Lower lobe of right lung (tissue), 2 donors: Measurements from ENCODE around the gene HECW1. TPM values are rescaled to one million over a fixed set of nuclear protein-coding genes. Genes with fewer than 3 reads are reported as not detected.
"Not testable (repeated sequence)": the region's sequence is repeated elsewhere in the genome, so short reads cannot be mapped to it uniquely, and the experiment has no call there.

ENCODE experiments used
- ATAC-seq, 2 donors: fragments of 200-7000 bp; cut with Tn5 transposase; one replicate each; pipeline ENCODE4 v1.9.1; 2020 to 2022; ENCODE audit warnings: mild to moderate bottlenecking in 2 of 2, moderate library complexity in 2 of 2
- DNase-seq: peaks from one replicate; pipeline ENCODE4 v3.0.0-alpha.2; 2020
- H3K27ac ChIP-seq: fragments of 200-600 bp; one replicate; pipeline ENCODE4 v1.8.0; 2022
- H3K27me3 ChIP-seq: fragments of 200-600 bp; one replicate; pipeline ENCODE4 v1.8.0; 2022; ENCODE audit warnings: low read depth
- H3K36me3 ChIP-seq: fragments of 200-600 bp; one replicate; pipeline ENCODE4 v1.8.0; 2022; ENCODE audit warnings: mild to moderate bottlenecking
- H3K4me1 ChIP-seq: fragments of 200-600 bp; one replicate; pipeline ENCODE4 v1.8.0; 2022
- H3K4me3 ChIP-seq: fragments of 200-600 bp; one replicate; pipeline ENCODE4 v1.8.0; 2022; ENCODE audit warnings: mild to moderate bottlenecking
- H3K9me3 ChIP-seq: fragments of 200-600 bp; one replicate; pipeline ENCODE4 v1.8.0; 2022
- CTCF ChIP-seq: fragments of 200-600 bp; IDR thresholded peaks from one replicate; pipeline ENCODE4 v1.8.0; 2022; ENCODE audit warnings: antibody characterized with exemption, mild to moderate bottlenecking
- intact Hi-C: fragments of 100-400 bp; cut with DNase I; formaldehyde crosslinking; loops from one replicate; pipeline ENCODE4 v1.11.0; 2022
- total RNA-seq: library from RNA; stranded (reverse); fragmentation: NEBNext Ultra II Directional; extraction: Animal tissue kit (Norgen Biotek cat#: 25700); gene quantifications from one replicate; pipeline ENCODE4 v1.2.1, GENCODE V29; 2021
- donor health status: DM: no; HTN: yes; CAD: no; lungs with severe emphysema.

Gene HECW1
- total RNA-seq, 1 donor from 2014 or later = 0.06 TPM

- no peak overlapping the region for H3K4me3 ChIP-seq
- DNase-seq = no peak
- intact Hi-C loops = no loop called here
- ATAC-seq = no peak
- H3K4me1 ChIP-seq = no peaks in the 10 kb centered on the region
- no peak overlapping the region for H3K27ac ChIP-seq
- no peaks in the 10 kb centered on the region for H3K9me3 ChIP-seq
- H3K27me3 ChIP-seq = no peaks in the 10 kb centered on the region
- no peak for TF ChIP-seq CTCF
- H3K36me3 ChIP-seq = no peaks in the 10 kb centered on the region
Measured at GRCh38 chr7:43480581-43480980, 368.1 kb downstream of the HECW1 start.

DNA sequence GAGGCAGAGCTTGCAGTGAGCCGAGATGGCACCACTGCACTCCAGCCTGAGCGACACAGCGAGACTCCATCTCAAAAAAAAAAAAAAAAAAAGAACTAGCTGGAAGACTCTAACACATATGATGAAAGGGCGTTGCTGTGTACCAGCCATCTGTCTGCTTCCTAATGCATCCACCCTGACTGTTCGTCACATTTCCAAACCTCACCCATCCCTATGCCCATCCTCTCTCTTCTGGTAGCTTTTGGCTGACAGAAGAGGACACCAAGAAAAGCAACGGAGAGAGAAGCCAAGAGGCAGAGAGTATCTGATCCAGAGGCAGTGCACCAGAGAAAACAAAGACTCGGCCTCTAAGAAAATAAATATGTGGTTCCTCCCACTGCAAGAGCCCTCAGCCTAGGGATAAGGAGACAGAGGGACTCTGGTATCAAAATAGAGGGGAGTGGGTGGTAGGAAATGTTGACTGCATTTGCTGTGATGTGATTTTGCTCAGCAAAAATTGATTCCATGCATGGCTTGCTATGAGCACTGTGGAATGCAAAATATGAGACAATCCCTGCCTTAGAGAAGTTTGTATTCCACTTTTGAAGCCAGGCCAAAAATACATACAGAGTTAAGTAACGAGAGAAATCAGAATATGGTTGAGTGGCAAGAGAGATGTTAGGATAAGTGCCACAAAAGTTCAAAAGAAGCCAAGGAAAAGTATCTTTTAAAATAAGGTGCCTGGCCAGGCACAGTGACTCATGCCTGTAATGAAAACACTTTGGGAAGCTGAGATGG lies 369.6 kb downstream of the HECW1 start:
- H3K4me1 ChIP-seq = peaks cover 4% of the 10 kb centered on the region
- H3K27me3 ChIP-seq = no peaks in the 10 kb centered on the region
- H3K9me3 ChIP-seq = no peaks in the 10 kb centered on the region
- no peak for TF ChIP-seq CTCF
- H3K27ac ChIP-seq = no peak overlapping the region
- DNase-seq = no peak
- H3K36me3 ChIP-seq = no peaks in the 10 kb centered on the region
- intact Hi-C loops = no loop called here
- no peak overlapping the region for H3K4me3 ChIP-seq
- ATAC-seq = no peak

GRCh38 chr7:43482679-43483252 lies 370.3 kb downstream of the HECW1 start:
- no peaks in the 10 kb centered on the region for H3K36me3 ChIP-seq

DNA sequence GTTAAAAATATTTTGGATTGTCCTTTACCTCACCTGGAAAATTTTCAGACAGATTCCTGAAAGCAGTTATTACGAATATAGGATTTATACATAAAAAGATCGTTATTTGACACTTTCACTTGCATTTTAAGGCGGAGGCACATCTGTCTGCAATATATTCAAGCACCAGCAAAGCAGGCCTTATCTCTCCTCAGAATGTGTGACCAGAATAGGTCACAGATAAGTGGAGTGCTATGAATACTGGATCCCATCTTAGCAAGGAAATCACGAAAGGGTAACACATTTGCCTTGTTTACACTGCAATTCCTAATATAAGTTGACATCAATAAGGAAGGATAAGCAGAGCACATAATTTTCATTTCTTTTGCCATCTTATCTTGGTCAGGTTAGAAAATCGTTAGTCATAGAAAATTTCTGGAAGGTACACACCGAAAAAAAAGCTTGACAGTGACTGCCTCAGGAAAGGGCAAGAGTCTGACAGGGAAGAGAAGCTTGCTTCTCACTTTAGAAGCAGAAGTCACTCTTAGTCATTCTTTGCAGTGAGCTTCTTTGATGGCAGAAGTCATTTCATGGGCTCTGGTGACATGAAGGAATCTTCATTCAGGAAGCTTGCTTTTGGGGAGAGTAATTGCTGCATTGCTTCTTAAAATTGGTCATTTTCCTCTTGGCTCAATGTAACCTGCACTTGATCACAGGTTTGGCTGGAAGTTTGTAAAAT lies 372.4 kb downstream of the HECW1 start:
- Histone ChIP-seq H3K27me3 (no peaks in the 10 kb centered on the region), H3K27ac (no peak overlapping the region), H3K36me3 (no peaks in the 10 kb centered on the region), H3K4me1 (peaks cover 10% of the 10 kb centered on the region), H3K9me3 (no peaks in the 10 kb centered on the region), H3K4me3 (no peak overlapping the region)
- no peak for DNase-seq
- no peak for ATAC-seq
- intact Hi-C loops = no loop called here
- TF ChIP-seq CTCF = no peak

More at GRCh38 chr7:43482679-43483252, 370.3 kb downstream of the HECW1 start:
- DNase-seq (no peak), ATAC-seq (no peak)
- intact Hi-C loops = no loop called here
- TF ChIP-seq CTCF = no peak
- Histone ChIP-seq H3K27me3 (no peaks in the 10 kb centered on the region), H3K4me1 (peaks cover 5% of the 10 kb centered on the region), H3K27ac (no peak overlapping the region), H3K4me3 (no peak overlapping the region), H3K9me3 (no peaks in the 10 kb centered on the region)

- Histone ChIP-seq H3K27me3 (no peaks in the 10 kb centered on the region), H3K27ac (no peak overlapping the region), H3K36me3 (no peaks in the 10 kb centered on the region), H3K4me3 (no peak overlapping the region), H3K9me3 (no peaks in the 10 kb centered on the region), H3K4me1 (peaks cover 10% of the 10 kb centered on the region)
- intact Hi-C loops = no loop called here
- TF ChIP-seq CTCF = no peak
- ATAC-seq (no peak), DNase-seq (no peak)
Measured at GRCh38 chr7:43485580-43485979, 373.1 kb downstream of the HECW1 start.

DNA sequence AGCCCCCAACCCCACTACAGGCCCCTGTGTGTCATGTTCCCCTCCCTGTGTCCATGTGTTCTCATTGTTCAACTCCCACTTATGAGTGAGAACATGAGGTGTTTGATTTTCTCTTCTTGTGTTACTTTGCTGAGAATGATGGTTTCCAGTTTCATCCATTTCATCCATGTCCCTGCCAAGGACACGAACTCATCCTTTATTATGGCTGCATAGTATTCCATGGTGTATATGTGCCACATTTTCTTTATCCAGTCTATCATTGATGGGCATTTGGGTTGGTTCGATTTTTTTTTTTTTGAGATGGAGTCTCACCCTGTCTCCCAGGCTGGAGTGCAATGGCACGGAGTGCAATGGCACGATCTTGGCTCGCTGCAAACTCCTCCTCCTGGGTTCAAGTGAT lies 373.6 kb downstream of the HECW1 start:
- H3K4me3 ChIP-seq, intact Hi-C loops, H3K9me3 ChIP-seq, H3K36me3 ChIP-seq, H3K4me1 ChIP-seq, H3K27me3 ChIP-seq, DNase-seq, ATAC-seq, H3K27ac ChIP-seq: not testable (repeated sequence)
